Measurements from ENCODE around the gene RAC2. TPM values are rescaled to one million over a fixed set of nuclear protein-coding genes. Genes with fewer than 3 reads are reported as not detected.

The RAC2 gene
- 10 to 100 TPM in 1 of 2 donors, 1 to 10 TPM in 1; 9.7 to 14.4 TPM for total RNA-seq

- WGBS = 16% methylated on average over 22 of the region's 23 CpGs
- Histone ChIP-seq H3K36me3 (no peaks in the 10 kb centered on the region), H3K4me1 (replicated peaks) (no peaks in the 10 kb centered on the region), H3K4me3 (peak within 1 kb of the TSS; percentile 13 to 16), H3K27ac (no peak within 1 kb of the TSS), H3K27me3 (replicated peaks; ENCODE audit: insufficient read depth) (no peaks in the 10 kb centered on the region), H3K9me3 (no peaks in the 10 kb centered on the region)
- no peak for DNase-seq (ENCODE audit: low spot score)
- TF ChIP-seq POLR2AphosphoS5 (IDR thresholded peaks at IDR 0.05) (no peak), CTCF (IDR thresholded peaks at IDR 0.05) (no peak), POLR2A (IDR thresholded peaks at IDR 0.05) (no peak)
- intact Hi-C loops (cut with DNase I) = no loop called here
Measured at GRCh38 chr22:37244114-37244921, at the start of gene RAC2. Gene RAC2, minus strand, starts transcription at chr22:37244269. Its CDS starts 121 bp downstream, at chr22:37244148.

- Histone ChIP-seq H3K4me1 (replicated peaks) (no peaks in the 10 kb centered on the region), H3K9me3 (no peaks in the 10 kb centered on the region), H3K4me3 (no peak overlapping the region), H3K27ac (no peak overlapping the region), H3K36me3 (no peaks in the 10 kb centered on the region), H3K27me3 (replicated peaks; ENCODE audit: insufficient read depth) (no peaks in the 10 kb centered on the region)
- no peak for DNase-seq (ENCODE audit: low spot score)
- 91% methylated on average over 3 of the region's 3 CpGs for WGBS
- TF ChIP-seq POLR2A (IDR thresholded peaks at IDR 0.05) (no peak), POLR2AphosphoS5 (IDR thresholded peaks at IDR 0.05) (no peak), CTCF (IDR thresholded peaks at IDR 0.05) (no peak)
- intact Hi-C loops (cut with DNase I) = no loop called here
Measured at GRCh38 chr22:37293172-37293571, 49.1 kb upstream of the RAC2 start.

GRCh38 chr22:37292641-37293040, 48.6 kb upstream of the RAC2 start:
- 76% methylated on average over 13 of the region's 13 CpGs for WGBS
- Histone ChIP-seq H3K27me3 (replicated peaks; ENCODE audit: insufficient read depth) (no peaks in the 10 kb centered on the region), H3K9me3 (no peaks in the 10 kb centered on the region), H3K4me1 (replicated peaks) (no peaks in the 10 kb centered on the region), H3K27ac (no peak overlapping the region), H3K4me3 (no peak overlapping the region), H3K36me3 (no peaks in the 10 kb centered on the region)
- no peak for TF ChIP-seq POLR2AphosphoS5 (IDR thresholded peaks at IDR 0.05)
- TF ChIP-seq POLR2A (IDR thresholded peaks at IDR 0.05) = no peak
- no peak for TF ChIP-seq CTCF (IDR thresholded peaks at IDR 0.05)
- intact Hi-C loops (cut with DNase I) = no loop called here
- DNase-seq (ENCODE audit: low spot score) = no peak

GRCh38 chr22:37291559-37292298, 47.7 kb upstream of the RAC2 start:
- DNase-seq (ENCODE audit: low spot score) = no peak
- WGBS = 94% methylated on average over 5 of the region's 5 CpGs
- no peak for TF ChIP-seq POLR2AphosphoS5 (IDR thresholded peaks at IDR 0.05)
- TF ChIP-seq POLR2A (IDR thresholded peaks at IDR 0.05) = no peak
- no peak for TF ChIP-seq CTCF (IDR thresholded peaks at IDR 0.05)
- Histone ChIP-seq H3K27me3 (replicated peaks; ENCODE audit: insufficient read depth) (no peaks in the 10 kb centered on the region), H3K4me1 (replicated peaks) (no peaks in the 10 kb centered on the region), H3K9me3 (no peaks in the 10 kb centered on the region), H3K36me3 (no peaks in the 10 kb centered on the region), H3K4me3 (no peak overlapping the region), H3K27ac (no peak overlapping the region)
- intact Hi-C loops (cut with DNase I) = no loop called here
